HG03064 (cell line): ENCODE measurements around the gene LRCH4.
"Not testable (repeated sequence)": the region's sequence is repeated elsewhere in the genome, so short reads cannot be mapped to it uniquely, and the experiment has no call there.

ENCODE experiments used
- ATAC-seq: cut with Tn5 transposase; IDR thresholded peaks from one replicate; pipeline ENCODE4 v1.9.1; 2021; ENCODE audit warnings: low read depth; ENCODE audit not compliant: unreplicated experiment

LRCH4 gene

GRCh38 chr7:100546129-100546925, 39.6 kb downstream of the LRCH4 start:
- no peak for ATAC-seq

DNA sequence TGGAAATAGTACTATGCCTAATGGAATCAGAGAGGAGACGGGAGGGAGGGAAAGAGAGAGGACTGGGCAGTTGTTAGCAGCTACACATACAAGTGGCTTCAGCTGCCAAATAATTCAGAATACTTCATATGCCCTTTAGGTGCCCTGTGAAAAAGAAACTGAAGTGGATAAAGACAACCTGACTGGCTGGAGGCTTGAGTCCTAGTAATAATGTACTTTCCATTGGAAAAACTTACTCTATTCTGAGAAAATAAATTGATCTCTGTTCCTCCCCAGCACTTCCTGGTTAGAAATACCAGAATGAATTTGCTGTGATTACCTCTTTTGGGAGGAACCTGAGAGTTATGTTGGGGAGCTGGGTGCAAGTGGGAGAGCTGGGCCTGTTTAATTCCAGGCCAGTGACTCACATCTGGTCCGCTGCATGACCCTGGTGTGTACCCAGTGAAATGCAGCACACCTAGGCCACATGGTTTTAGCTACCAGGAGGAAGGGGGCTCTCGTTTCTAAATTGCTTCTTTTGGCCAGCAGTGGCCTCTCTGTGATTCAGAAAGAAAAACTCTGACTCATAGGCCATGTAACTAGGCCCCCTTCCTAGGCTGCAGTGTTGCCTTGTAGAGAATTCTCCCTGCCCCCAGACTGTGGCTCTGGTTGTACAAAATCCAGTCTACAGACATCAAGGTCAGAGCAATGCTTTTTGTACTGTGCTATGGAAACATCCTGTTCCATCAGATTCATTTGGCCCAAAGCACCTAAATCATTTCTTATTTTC, 40.4 kb downstream of the LRCH4 start:
- ATAC-seq: peak; percentile 45

DNA sequence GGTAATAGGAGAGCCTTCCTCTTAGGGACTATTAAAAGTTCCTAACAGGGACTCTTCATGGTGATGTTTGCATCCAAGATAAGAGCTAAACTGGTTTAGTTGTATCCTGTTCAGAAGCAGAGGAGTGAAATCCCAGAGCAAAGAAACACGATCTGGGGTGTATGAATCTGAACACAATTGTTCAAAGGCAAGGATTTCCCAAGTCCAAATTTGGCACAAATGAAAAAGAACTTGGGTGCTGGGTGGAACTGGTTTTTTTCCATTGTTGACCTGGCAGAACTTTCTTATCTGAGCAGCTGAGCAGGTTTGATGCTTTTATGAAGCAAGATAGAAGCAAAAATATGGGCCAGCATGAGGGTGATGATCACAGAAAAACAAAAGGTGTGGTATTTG, 41.0 kb downstream of the LRCH4 start:
- no peak for ATAC-seq

DNA sequence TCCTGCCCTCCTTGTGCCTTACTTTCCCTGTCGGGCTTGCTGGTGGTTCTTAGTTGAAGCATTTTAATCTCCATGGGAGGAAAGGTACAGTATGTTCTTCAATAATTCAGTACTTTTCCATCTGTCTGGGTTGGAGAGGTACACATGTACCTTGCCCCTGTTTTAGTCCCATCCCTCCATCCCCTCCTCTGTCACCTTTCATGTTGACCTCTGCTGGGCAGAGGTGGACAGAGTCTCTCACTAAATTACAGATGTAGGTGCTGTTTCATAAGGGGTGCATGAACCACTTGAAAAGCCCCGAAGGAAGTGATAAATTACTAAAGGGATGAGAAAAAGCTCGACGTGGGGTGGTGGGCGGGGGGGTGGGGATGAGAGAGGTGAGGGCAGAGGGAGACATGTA, 41.5 kb downstream of the LRCH4 start:
- ATAC-seq: no peak

DNA sequence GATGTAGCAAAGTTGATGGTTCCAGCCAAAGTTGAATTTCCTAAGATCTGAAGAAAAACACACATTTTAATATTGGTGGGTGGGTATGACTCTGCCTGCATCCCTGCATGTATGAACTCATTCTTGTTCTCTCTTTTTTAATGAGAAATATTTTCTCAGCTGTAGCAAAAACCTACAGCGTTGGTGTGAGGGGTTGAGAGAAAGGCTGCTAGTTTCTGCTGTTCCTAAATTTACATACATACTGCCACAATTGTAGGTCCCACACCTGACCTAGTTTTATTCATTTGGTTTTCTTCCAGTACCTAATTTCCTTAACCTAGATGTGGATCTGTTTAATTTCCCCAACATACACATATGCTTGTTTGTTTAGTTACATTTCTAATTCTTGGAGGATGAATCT, 42.3 kb downstream of the LRCH4 start:
- no peak for ATAC-seq

DNA sequence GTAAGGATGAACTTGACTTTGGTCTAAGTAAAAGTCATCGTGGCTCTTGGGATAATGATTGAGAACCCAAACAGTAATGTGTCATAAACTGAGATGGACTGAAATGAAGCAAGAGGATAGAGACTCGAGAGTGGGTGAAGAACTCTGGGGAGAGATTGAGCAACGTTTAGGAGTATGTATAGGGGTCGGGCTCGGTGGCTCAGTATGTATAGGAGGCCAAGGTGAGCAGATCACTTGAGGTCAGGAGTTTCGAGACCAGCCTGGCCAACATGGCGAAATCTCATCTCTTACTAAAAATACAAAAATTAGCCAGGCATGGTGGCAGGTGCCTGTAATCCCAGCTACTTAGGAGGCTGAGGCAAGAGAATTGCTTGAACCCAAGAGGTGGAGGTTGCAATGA, 44.6 kb downstream of the LRCH4 start:
- not testable (repeated sequence) for ATAC-seq

GRCh38 chr7:100540073-100540723, 45.7 kb downstream of the LRCH4 start:
- ATAC-seq: no peak

DNA sequence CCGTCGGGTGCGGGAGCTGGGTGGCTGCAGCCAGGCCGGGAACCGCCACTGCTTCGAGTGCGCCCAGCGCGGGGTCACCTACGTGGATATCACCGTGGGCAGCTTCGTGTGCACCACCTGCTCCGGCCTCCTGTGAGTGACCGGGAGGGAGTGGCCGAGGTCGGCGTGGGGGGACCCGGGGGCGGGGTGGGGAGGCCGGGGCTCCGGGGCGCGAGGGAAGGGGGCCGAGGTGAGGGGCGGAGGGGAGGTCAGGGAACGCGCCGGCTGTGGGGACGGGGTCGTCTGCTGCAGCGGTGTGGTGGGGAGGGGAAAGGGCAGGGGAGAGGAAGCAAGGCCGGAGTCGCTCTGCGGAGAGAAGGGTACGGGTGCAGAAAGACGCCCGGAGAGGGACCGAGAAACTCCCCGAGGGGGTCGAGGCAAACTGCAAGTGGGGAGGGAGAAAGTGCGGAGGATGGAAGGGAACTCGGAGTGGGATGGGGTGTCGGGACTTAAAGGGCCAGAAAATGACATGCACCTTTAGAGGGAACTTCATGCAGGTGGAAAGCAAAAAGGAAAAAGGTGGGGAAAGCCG, 46.4 kb downstream of the LRCH4 start:
- ATAC-seq: peak; percentile 10

GRCh38 chr7:100538654-100539435, 47.1 kb downstream of the LRCH4 start, which contains the start of gene AGFG2:
TSS of gene AGFG2 (plus strand) at chr7:100539203. CDS start at chr7:100539347, 144 bp downstream.
- ATAC-seq: peak; percentile 91

DNA sequence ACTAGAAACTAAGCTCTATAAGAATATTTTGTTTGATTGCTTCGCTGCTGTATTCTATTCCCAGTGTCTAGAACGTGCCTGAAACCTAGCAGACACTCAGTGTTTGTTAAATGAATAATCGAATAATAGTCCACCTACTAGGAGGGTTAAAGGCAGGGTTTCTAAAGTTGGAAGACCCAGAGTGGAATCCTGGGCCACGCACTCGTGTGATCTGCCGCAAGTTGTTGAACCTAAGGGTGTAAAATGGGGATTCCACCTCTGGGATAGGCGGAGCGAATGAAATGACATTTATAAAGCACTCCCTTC, 47.6 kb downstream of the LRCH4 start:
- ATAC-seq: peak; percentile 4

- not testable (repeated sequence) for ATAC-seq
Measured at GRCh38 chr7:100536695-100537094, 49.2 kb downstream of the LRCH4 start.

DNA sequence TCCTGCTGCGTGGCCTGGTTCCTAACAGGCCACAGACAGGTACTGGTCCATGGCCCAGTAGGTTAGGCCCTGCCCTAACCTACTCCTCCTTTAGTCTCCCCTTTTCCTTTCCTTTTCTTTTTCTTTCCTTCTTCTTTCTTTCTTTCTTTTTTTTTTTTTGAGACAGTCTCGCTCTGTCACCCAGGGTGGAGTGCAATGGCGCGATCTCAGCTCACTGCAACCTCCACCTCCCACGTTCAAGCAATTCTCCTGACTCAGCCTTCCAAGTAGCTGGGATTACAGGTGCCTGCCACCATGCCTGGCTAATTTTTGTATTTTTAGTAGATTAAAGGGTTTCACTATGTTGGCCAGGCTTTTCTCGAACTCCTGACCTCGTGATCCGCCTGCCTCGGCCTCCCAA, 49.9 kb downstream of the LRCH4 start:
- not testable (repeated sequence) for ATAC-seq

GRCh38 chr7:100532165-100533022, 53.5 kb downstream of the LRCH4 start:
- no peak for ATAC-seq

DNA sequence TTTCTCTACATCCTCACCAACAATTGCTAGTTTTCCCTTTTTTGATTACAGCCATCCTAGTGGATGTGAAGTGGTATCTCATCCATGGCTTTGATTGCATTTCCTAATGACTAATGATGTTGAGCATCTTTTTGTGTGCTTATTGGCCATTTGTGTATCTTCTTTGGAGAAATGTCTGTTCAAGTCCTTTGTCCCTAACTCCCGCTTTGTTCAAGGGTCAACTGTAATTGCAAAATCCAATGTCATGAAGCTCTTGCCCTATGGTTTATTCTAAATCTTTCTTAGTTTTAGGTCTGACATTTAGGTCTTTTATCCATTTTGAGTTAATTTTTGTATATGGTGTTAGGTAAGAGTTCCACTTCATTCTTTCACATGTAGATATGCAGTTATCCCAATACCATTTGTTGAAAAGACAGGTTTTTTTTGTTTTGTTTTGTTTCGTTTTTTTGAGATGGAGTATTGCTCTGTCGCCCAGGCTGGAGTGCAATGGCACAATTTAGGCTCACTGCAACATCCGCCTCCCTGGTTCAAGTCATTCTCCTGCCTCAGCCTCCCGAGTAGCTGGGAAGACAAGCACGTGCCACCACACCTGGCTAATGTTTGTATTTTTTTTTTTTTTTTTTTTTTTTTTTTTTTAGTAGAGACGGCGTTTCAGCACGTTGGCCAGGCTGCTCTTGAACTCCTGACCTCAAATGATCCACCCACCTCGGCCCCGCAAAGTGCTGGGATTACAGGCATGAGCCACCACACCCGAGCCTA, 57.6 kb downstream of the LRCH4 start:
- not testable (repeated sequence) for ATAC-seq
